ENCODE measurements around the gene GPRIN3.
A peak's percentile ranks its signal among the peaks of the same experiment; 100 is the strongest.

Gene GPRIN3

GRCh38 chr4:89334311-89334710 lies 26.7 kb upstream of the GPRIN3 start:
- TF ChIP-seq CTCF (IDR thresholded peaks at IDR 0.05; ENCODE audit: extremely low read depth, insufficient read depth, missing control alignments): no peak
- in situ Hi-C loops (cut with MboI; ENCODE audit: low pct_unique_long_range_greater_than_20kb, low sequenced_read_pairs, unreplicated experiment): no loop called here
- no peak for DNase-seq (ENCODE audit: low spot score)

- DNase-seq (ENCODE audit: low spot score): no peak
- in situ Hi-C loops (cut with MboI; ENCODE audit: low pct_unique_long_range_greater_than_20kb, low sequenced_read_pairs, unreplicated experiment): no loop called here
These were observed 24.3 kb upstream of the GPRIN3 start for GRCh38 chr4:89331686-89332544.

GRCh38 chr4:89331197-89331596 lies 23.6 kb upstream of the GPRIN3 start:
- DNase-seq (ENCODE audit: low spot score): no peak
- TF ChIP-seq CTCF (IDR thresholded peaks at IDR 0.05; ENCODE audit: extremely low read depth, insufficient read depth, missing control alignments): no peak
- in situ Hi-C loops (cut with MboI; ENCODE audit: low pct_unique_long_range_greater_than_20kb, low sequenced_read_pairs, unreplicated experiment): no loop called here

More at GRCh38 chr4:89331686-89332544, 24.3 kb upstream of the GPRIN3 start:
- TF ChIP-seq CTCF (IDR thresholded peaks at IDR 0.05; ENCODE audit: extremely low read depth, insufficient read depth, missing control alignments): no peak

- in situ Hi-C loops (cut with MboI; ENCODE audit: low pct_unique_long_range_greater_than_20kb, low sequenced_read_pairs, unreplicated experiment): no loop called here
- TF ChIP-seq CTCF (IDR thresholded peaks at IDR 0.05; ENCODE audit: extremely low read depth, insufficient read depth, missing control alignments): no peak
- DNase-seq (ENCODE audit: low spot score): no peak
These were observed 21.7 kb upstream of the GPRIN3 start for GRCh38 chr4:89329280-89329679.

GRCh38 chr4:89324671-89325070 lies 17.1 kb upstream of the GPRIN3 start:
- no peak for TF ChIP-seq CTCF (IDR thresholded peaks at IDR 0.05; ENCODE audit: extremely low read depth, insufficient read depth, missing control alignments)
- in situ Hi-C loops (cut with MboI; ENCODE audit: low pct_unique_long_range_greater_than_20kb, low sequenced_read_pairs, unreplicated experiment): no loop called here
- peak; percentile 26 for DNase-seq (ENCODE audit: low spot score)

GRCh38 chr4:89322671-89323070 lies 15.1 kb upstream of the GPRIN3 start:
- DNase-seq (ENCODE audit: low spot score): no peak
- no peak for TF ChIP-seq CTCF (IDR thresholded peaks at IDR 0.05; ENCODE audit: extremely low read depth, insufficient read depth, missing control alignments)
- in situ Hi-C loops (cut with MboI; ENCODE audit: low pct_unique_long_range_greater_than_20kb, low sequenced_read_pairs, unreplicated experiment): no loop called here
